ENCODE results near the gene PHTF2. TPM values are rescaled to one million over a fixed set of nuclear protein-coding genes. Genes with fewer than 3 reads are reported as not detected.

The PHTF2 gene
- polyA plus RNA-seq, 1 experiment: 60.1 TPM

GRCh38 chr7:77935652-77936348 is 137.2 kb downstream of the PHTF2 start:
- no peak for DNase-seq (ENCODE audit: low read depth, low spot score)
- peak; percentile 31; the same call in 1 of the 2 replicates for TF ChIP-seq CTCF (IDR thresholded peaks at IDR 0.05; ENCODE audit: low read depth, low read length)
- no peaks in the 10 kb centered on the region for H3K27me3 ChIP-seq (ENCODE audit: control insufficient read depth, insufficient read depth, low read length)
- no peak overlapping the region for H3K4me3 ChIP-seq (ENCODE audit: low read depth, low read length)
- no peaks in the 10 kb centered on the region for H3K9me3 ChIP-seq (ENCODE audit: control insufficient read depth, insufficient read depth, low read length)
- no peak overlapping the region for H3K27ac ChIP-seq (ENCODE audit: low read depth, low read length)
- ChIA-PET POLR2A (no interaction called here), CTCF (interaction anchor here (0.7 to 2.6 kb wide), 10 partner anchors 8 to 284 kb away, joined by 3 to 17 read pairs (median 3); no protein-coding TSS in a partner anchor)

- no peaks in the 10 kb centered on the region for H3K27me3 ChIP-seq (ENCODE audit: control insufficient read depth, insufficient read depth, low read length)
- ChIA-PET CTCF (interaction anchor here (0.6 to 1.8 kb wide), 12 partner anchors 9 to 1342 kb away, joined by 3 to 8 read pairs (median 4); no protein-coding TSS in a partner anchor), POLR2A (no interaction called here)
- no peak overlapping the region for H3K27ac ChIP-seq (ENCODE audit: low read depth, low read length)
- H3K4me3 ChIP-seq (ENCODE audit: low read depth, low read length): no peak overlapping the region
- TF ChIP-seq CTCF (IDR thresholded peaks at IDR 0.05; ENCODE audit: low read depth, low read length): peak; percentile 77
- no peaks in the 10 kb centered on the region for H3K9me3 ChIP-seq (ENCODE audit: control insufficient read depth, insufficient read depth, low read length)
- DNase-seq (ENCODE audit: low read depth, low spot score): peak; percentile 6
Observed at GRCh38 chr7:77940647-77941046, 142.1 kb downstream of the PHTF2 start.

- H3K4me3 ChIP-seq (ENCODE audit: low read depth, low read length): no peak overlapping the region
- POLR2A ChIA-PET: no interaction called here
- no peak for TF ChIP-seq CTCF (IDR thresholded peaks at IDR 0.05; ENCODE audit: low read depth, low read length)
- no peak overlapping the region for H3K27ac ChIP-seq (ENCODE audit: low read depth, low read length)
- DNase-seq (ENCODE audit: low read depth, low spot score): no peak
- CTCF ChIA-PET: no interaction called here
- no peaks in the 10 kb centered on the region for H3K9me3 ChIP-seq (ENCODE audit: control insufficient read depth, insufficient read depth, low read length)
- no peaks in the 10 kb centered on the region for H3K27me3 ChIP-seq (ENCODE audit: control insufficient read depth, insufficient read depth, low read length)
Observed at GRCh38 chr7:77942431-77942830, 143.9 kb downstream of the PHTF2 start.

- ChIA-PET CTCF (interaction anchor here (1.1 kb wide), 1 partner anchor 185 kb away, joined by 3 read pairs; no protein-coding TSS in a partner anchor), POLR2A (no interaction called here)
- no peaks in the 10 kb centered on the region for H3K9me3 ChIP-seq (ENCODE audit: control insufficient read depth, insufficient read depth, low read length)
- no peak overlapping the region for H3K4me3 ChIP-seq (ENCODE audit: low read depth, low read length)
- TF ChIP-seq CTCF (IDR thresholded peaks at IDR 0.05; ENCODE audit: low read depth, low read length): no peak
- DNase-seq (ENCODE audit: low read depth, low spot score): no peak
- no peaks in the 10 kb centered on the region for H3K27me3 ChIP-seq (ENCODE audit: control insufficient read depth, insufficient read depth, low read length)
- H3K27ac ChIP-seq (ENCODE audit: low read depth, low read length): no peak overlapping the region
Observed at GRCh38 chr7:77944183-77945182, 145.9 kb downstream of the PHTF2 start.
